PC-3 (cell line): ENCODE results near the gene LRRFIP1.

Source experiments
- CTCF ChIP-seq: fragments of 300-600 bp; sonication (generic); conservative IDR thresholded peaks from 2 replicates; pipeline ENCODE4 v1.5.1; 2017; ENCODE audit warnings: antibody characterized with exemption, low read depth, mild to moderate bottlenecking, low read length
- EZH2 ChIP-seq: fragments of 300-600 bp; sonication (generic); IDR thresholded peaks from one replicate; pipeline ENCODE4 v1.6.1; 2017; ENCODE audit warnings: antibody characterized with exemption, mild to moderate bottlenecking, low read length; ENCODE audit not compliant: unreplicated experiment

GRCh38 chr2:237689336-237690131 is 62.1 kb downstream of the LRRFIP1 start:
- TF ChIP-seq CTCF (no peak), EZH2 (no peak)
